HG02642 (cell line): ENCODE data around the gene TREM1.
"Not testable (repeated sequence)": the region's sequence is repeated elsewhere in the genome, so short reads cannot be mapped to it uniquely, and the experiment has no call there.

Experiments
- ATAC-seq: cut with Tn5 transposase; IDR thresholded peaks from one replicate; pipeline ENCODE4 v1.9.1; 2021; ENCODE audit warnings: mild to moderate bottlenecking; ENCODE audit not compliant: unreplicated experiment, poor library complexity

TREM1 gene

GRCh38 chr6:41298785-41299502 lies 12.5 kb upstream of the TREM1 start:
- no peak for ATAC-seq

DNA sequence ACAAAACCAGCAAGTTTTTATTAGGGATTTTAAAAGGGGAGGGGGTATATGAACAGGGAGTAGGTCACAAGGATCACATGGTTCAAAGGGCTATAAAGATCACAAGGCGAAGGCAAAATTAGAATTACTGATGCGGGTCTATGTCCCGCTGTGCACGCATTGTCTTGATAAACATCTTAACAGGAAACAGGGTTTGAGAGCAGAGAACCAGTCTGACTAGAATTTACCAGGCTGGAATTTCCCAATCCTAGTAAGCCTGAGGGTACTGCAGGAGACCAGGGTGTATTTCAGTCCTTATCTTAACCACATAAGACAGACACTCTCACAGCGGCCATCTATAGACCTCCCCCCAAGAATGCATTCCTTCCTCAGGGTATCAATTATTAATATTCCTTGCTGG lies 10.8 kb upstream of the TREM1 start:
- not testable (repeated sequence) for ATAC-seq

DNA sequence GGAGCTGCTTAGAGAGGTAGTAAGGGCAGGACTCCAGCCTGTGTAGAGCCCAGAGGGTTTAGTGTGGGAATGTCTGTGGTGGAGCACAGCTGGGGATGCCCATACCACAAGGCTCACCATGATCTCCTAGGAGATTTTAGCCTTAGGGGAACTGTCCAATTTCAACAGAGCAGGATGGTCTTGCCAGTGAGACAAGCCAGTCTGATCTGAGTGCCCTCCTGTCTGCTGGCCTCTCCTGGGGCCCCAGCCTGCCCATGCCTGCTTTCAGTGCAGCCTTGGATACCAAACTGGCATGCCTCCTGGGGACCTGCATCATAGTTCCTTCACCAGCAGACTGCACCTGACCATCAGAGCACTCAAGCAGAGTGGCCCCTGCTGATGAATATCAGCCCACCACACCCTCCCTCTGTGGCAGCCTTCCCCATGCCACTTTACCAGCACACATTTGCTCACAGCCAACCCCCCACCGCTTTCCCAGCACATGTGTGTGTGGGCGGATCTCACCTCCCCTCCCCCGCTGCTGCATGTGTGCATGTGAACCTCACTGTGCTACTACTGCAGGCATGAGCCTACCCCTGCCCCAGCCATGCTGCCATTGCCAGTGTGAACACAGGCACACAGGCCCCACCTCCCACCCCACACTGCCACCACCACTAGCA lies 7.9 kb upstream of the TREM1 start:
- ATAC-seq: no peak

DNA sequence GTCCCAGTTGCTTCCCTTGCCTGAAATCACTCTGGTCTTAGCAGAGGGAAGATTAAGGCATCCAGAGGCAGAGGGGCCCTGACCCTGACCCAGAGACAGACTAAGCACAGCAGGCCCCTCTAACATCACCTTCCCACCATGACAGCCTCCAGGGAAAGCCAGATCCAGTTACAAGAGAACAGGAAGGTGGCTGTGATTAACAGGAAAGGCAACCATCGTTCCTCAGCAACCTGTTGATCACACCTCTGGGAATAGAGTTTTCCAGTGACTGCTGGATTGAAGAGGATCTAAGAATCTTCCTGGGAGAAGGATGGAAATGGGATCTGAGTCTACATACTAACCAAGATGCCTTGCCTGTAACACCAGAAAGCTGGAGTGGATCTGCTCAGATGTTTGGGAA lies 5.2 kb upstream of the TREM1 start:
- no peak for ATAC-seq

- ATAC-seq: no peak
These were observed 3.3 kb upstream of the TREM1 start for GRCh38 chr6:41289815-41290214.

GRCh38 chr6:41288754-41289129 lies 2.3 kb upstream of the TREM1 start:
- no peak for ATAC-seq

DNA sequence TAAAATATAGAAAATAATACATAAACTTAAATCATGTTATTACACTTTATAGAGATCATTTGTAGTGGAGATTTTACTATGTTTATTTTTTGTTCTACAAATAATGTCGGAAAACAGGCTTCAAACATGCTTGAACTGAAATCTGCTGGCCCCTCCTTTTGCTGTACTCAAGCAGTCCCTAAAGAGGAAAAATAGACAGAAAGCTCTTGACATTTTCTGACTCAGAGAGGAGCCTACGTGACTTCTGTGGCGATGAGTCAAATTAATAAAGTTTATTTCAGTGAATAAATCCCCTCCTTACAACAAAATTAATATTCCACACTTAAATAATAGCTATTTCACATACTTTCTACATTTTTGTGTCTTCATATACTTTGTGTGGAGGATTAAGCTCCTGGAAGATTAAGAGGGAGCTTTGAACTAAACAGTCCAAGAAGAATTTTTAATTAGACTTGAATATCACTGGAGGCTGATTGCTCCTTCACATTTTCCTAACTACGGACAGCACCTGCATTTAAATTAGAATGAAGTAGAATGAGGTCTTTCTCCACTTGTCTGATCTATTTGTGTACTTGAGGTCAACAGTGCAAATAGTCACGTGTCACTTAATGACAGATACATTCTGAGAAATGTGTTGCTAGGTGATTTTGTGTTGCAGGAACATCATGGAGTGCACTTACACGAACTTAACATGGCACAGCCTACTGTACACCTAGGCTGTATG lies 1.7 kb upstream of the TREM1 start:
- no peak for ATAC-seq

GRCh38 chr6:41284726-41285125 lies 1.8 kb downstream of the TREM1 start:
- ATAC-seq: no peak

- ATAC-seq: no peak
These were observed 2.9 kb downstream of the TREM1 start for GRCh38 chr6:41283600-41283999.

GRCh38 chr6:41280381-41281057 lies 6.0 kb downstream of the TREM1 start:
- ATAC-seq: no peak

DNA sequence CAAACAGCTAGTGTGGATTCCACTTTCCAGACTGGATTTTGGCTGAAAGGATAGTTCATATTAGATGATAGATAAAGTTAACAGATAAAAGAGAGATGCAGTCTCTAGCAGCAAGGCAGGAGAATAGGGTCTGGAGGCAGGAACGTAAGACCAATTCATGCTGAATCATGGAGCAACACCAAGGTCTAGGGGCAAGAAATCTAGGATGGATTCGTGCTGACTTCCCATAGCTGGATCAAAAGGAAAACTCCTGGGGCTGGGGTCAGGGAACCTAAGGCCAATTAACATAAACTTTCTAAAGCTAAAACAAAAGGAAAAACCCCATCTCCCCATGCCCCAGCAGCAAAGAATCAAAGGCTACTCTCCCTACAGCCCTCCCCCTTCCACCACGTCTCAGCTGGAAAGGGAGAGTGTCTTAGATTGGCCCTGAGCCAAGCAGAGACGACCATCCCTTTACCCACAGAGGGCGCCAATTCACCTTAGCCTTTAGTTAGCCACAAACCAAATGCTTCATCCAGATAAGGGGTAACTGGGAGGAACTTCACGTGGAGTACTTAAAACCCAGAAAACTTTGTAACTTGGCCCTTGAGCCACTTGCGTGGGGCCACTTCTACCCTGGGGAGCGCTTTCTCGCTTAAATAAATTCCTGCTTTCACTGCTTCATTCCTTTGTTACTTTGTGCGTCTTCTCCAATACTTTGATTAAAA lies 7.6 kb downstream of the TREM1 start:
- ATAC-seq: no peak

- no peak for ATAC-seq
These were observed 8.9 kb downstream of the TREM1 start for GRCh38 chr6:41277605-41278004.

DNA sequence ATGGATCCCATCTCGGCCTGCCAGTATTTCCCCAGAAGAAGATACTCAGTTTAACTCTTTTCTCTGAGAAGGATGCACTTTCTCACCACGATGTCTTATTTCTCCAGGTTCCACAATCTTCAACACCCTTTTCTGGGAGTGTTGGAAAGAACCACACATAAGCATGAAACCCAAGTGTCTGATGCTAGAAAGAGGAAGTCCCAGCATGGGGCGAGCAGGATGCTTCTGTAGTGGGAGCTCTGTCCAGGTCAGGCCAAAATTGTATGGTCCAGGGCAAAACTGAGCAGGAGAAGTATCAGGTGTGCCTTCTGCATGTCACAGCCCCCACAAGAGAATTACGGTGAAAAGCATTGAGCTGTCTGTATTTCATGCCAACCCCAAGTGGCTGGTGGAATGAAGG lies 11.0 kb downstream of the TREM1 start:
- ATAC-seq: no peak

DNA sequence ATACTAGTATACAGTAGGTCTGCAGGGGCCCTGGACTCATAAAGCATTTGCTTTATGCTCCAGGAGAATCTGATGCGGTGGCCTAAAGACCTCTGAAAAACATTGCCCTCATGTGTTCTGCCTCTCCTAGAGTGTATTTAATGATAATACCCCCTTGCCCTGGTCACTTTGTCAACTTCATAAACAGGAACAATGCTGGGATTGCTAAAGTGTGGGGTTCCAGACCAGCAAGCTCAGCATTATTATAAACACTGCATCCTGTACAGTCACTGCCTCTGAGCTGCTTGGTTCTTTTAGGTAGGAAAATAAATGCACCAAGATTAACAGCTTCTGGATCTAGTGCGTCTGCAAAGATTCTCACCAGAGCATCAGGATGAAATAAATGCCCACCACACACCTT lies 12.2 kb downstream of the TREM1 start:
- ATAC-seq: no peak

- no peak for ATAC-seq
These were observed 12.8 kb downstream of the TREM1 start for GRCh38 chr6:41273714-41274113.

DNA sequence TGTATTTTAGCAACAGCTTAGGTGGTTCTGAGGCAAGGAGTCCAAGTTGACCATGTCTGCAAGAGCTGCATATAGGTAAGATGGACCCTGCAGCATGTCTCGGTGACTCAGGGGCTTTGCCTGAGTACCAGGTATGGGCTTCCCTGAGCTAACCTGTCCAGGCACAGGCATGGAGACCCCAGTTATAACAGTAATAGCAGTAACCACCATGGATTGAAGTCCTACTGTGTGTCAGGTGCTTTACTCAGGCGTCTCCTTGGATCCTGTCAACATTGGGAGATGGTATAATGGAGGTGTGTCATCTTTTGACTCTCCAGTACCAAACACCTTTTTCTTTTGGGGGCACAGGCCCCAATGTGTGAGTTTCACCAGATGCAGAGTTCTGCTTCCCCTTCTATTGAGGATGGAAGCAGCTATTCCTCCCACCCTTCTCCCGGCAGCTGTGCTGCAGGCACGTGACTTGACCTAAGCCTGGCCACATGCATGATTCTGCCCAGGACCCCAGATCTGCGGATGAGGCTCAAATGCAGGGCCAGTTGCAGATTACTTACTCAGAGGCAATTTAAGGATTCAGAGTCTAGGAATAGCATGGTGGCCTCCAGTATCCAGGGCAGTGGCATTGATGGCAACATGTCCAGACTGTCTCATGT lies 13.8 kb downstream of the TREM1 start:
- ATAC-seq: no peak

DNA sequence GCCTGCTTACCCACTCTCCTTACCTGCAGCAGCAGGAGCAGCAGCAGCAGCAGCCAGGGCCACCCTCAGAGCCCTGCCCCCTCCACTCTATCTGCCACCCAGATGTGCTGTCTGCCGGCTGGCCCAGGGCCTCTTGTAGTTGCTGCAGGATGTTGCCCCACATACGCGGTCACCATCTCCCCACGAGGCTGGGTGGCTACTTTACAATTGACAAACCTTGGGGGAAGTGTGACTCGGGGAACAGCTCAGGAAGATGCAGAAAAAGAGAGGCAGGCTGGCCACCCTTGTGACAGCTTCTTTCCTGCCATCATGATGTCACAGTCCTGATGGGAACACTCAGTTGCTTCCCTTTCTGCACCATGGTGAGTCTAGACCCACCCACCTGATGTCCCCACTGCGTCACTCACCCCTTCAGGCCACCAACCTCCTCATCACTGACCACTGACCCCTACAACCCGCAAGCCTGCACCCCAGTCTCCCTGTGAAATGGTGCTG lies 14.5 kb downstream of the TREM1 start:
- no peak for ATAC-seq

GRCh38 chr6:41269716-41270115 lies 16.8 kb downstream of the TREM1 start:
- ATAC-seq: no peak

DNA sequence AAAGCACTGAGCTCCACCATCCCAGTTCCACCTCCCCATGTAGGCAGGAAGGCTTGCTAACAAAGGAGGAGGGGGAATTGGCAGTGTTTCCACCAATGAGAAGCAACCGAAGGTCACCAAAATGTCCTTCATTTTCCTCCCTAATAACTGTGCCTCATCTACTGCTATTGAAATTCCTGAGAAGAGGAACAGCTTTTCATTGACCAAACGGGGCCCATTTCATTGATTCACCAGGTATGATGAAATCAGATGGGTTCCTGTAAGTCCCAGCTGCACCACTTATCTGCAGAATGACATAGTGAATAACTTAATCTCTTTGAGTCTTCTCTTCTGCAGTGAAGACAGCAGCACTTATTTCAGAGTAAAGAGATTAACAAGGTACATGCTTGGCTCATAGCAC lies 17.3 kb downstream of the TREM1 start:
- no peak for ATAC-seq

GRCh38 chr6:41268478-41268877 lies 18.0 kb downstream of the TREM1 start:
- ATAC-seq: no peak
